B cell (primary cell): Measurements from ENCODE around the gene TJP3. TPM values are rescaled to one million over a fixed set of nuclear protein-coding genes. Genes with fewer than 3 reads are reported as not detected.

ENCODE experiments used
- ATAC-seq: fragments of 200-7000 bp; cut with Tn5 transposase; one replicate; pipeline ENCODE4 v1.10.0; 2021; ENCODE audit warnings: low read depth, mild to moderate bottlenecking, moderate number of reproducible peaks, moderate library complexity
- CTCF ChIA-PET: fragments of 350-600 bp; sonication (Branson Sonifier 250); formaldehyde crosslinking; loops from one replicate; lab custom pipeline; 2021; ENCODE audit warnings: antibody characterized with exemption, inconsistent platforms; lab: Charles Lee
- POLR2A ChIA-PET: fragments of 350-600 bp; sonication (Branson Sonifier 250); formaldehyde crosslinking; loops from one replicate; lab custom pipeline; 2021; ENCODE audit warnings: antibody characterized with exemption; lab: Charles Lee
- DNase-seq: peaks from one replicate; pipeline ENCODE4 v3.0.0; 2013
- H2AFZ ChIP-seq: 2 replicates; pipeline ENCODE4 v1.6.1; 2012; ENCODE audit warnings: mild to moderate bottlenecking, low read depth, low read length; ENCODE audit not compliant: insufficient read depth, poor library complexity, severe bottlenecking
- H3K27ac ChIP-seq, 2 donors: 1 replicate in 1 of 2; 2 replicates in 1 of 2; pipeline ENCODE4 v1.5.1; 2012 to 2013; ENCODE audit warnings: low read length in 2 of 2, mild to moderate bottlenecking in 2 of 2, moderate library complexity in 1 of 2
- H3K27me3 ChIP-seq, 4 experiments: fragments of 200-600 bp in 1 of 4; sonication (generic) in 1 of 4; replicated peaks in 1 of 4; 1 replicate in 2 of 4; 2 replicates in 2 of 4; pipeline versions ENCODE4 v1.6.1 to v1.7.0; 2013 to 2016; ENCODE audit warnings: low read length in 3 of 4, mild to moderate bottlenecking in 2 of 4, mixed read lengths in 1 of 4, moderate library complexity in 1 of 4; ENCODE audit not compliant: insufficient read depth in 4 of 4, control insufficient read depth in 3 of 4; ENCODE audit errors: control extremely low read depth in 1 of 4
- H3K36me3 ChIP-seq, 2 experiments: replicated peaks in 1 of 2; 1 replicate in 1 of 2; 2 replicates in 1 of 2; pipeline versions ENCODE4 v1.6.1 to v1.7.1; 2013; ENCODE audit warnings: low read length in 1 of 2; ENCODE audit not compliant: insufficient read depth in 2 of 2, control insufficient read depth in 1 of 2; ENCODE audit errors: control extremely low read depth in 1 of 2, extremely low read depth in 1 of 2
- H3K4me1 ChIP-seq, 2 donors: fragments of 200-600 bp in 1 of 2; sonication (generic) in 1 of 2; 1 replicate in 1 of 2; 2 replicates in 1 of 2; pipeline versions ENCODE4 v1.5.1 to v1.6.1; 2013 to 2017; ENCODE audit warnings: low read length in 2 of 2; ENCODE audit not compliant: control insufficient read depth in 2 of 2, insufficient read depth in 2 of 2
- H3K4me2 ChIP-seq: replicated peaks from 2 replicates; pipeline ENCODE3; 2012; ENCODE audit warnings: mild to moderate bottlenecking, low read depth, low read length; ENCODE audit not compliant: poor library complexity, severe bottlenecking
- H3K4me3 ChIP-seq, 5 experiments: fragments of 200-600 bp in 1 of 5; sonication (generic) in 1 of 5; 1 replicate in 3 of 5; 2 replicates in 2 of 5; pipeline versions ENCODE4 v1.5.1 to v1.7.0; 2011 to 2016; ENCODE audit warnings: low read length in 4 of 5, mild to moderate bottlenecking in 4 of 5, low read depth in 2 of 5, control low read depth in 1 of 5, moderate library complexity in 1 of 5; ENCODE audit not compliant: insufficient read depth in 1 of 5; ENCODE audit errors: control extremely low read depth in 1 of 5, extremely low read depth in 1 of 5
- H3K79me2 ChIP-seq: fragments of 200-600 bp; sonication (generic); one replicate; pipeline ENCODE4 v1.6.0; 2016; ENCODE audit warnings: low read length; ENCODE audit not compliant: control insufficient read depth, insufficient read depth
- H3K9ac ChIP-seq: fragments of 200-600 bp; sonication (generic); 2 replicates; pipeline ENCODE4 v1.6.1; 2017; ENCODE audit warnings: mild to moderate bottlenecking, low read length, moderate library complexity
- H3K9me3 ChIP-seq, 3 donors: one replicate each; pipeline versions ENCODE4 v1.6.1 to v1.7.1; 2013; ENCODE audit warnings: low read length in 2 of 3; ENCODE audit not compliant: control insufficient read depth in 2 of 3, insufficient read depth in 1 of 3; ENCODE audit errors: control extremely low read depth in 1 of 3
- H4K20me1 ChIP-seq: 2 replicates; pipeline ENCODE4 v1.6.0; 2012; ENCODE audit warnings: mild to moderate bottlenecking, low read length; ENCODE audit not compliant: insufficient read depth, control insufficient read depth, poor library complexity, severe bottlenecking
- H3K27ac Mint-ChIP-seq: one replicate; pipeline ENCODE4 v1.8.0; 2021; ENCODE audit warnings: mixed read lengths
- H3K27me3 Mint-ChIP-seq: one replicate; pipeline ENCODE4 v1.8.0; 2021; ENCODE audit warnings: mixed read lengths
- H3K4me1 Mint-ChIP-seq: one replicate; pipeline ENCODE4 v1.8.0; 2021; ENCODE audit warnings: mixed read lengths
- H3K4me3 Mint-ChIP-seq: one replicate; pipeline ENCODE4 v1.8.0; 2021; ENCODE audit warnings: mixed read lengths
- H3K9me3 Mint-ChIP-seq: one replicate; pipeline ENCODE4 v1.8.0; 2022; ENCODE audit warnings: mixed read lengths; ENCODE audit not compliant: insufficient read depth
- EZH2 ChIP-seq: IDR thresholded peaks from 2 replicates; pipeline ENCODE4 v1.6.1; 2012; ENCODE audit warnings: borderline replicate concordance, low read depth, mild to moderate bottlenecking, moderate library complexity, low read length; ENCODE audit not compliant: insufficient read depth, poor library complexity, severe bottlenecking
- WGBS: methylation state at CpG from one replicate; pipeline ENCODE4 v1.1.5; 2013; ENCODE audit warnings: missing lambda C conversion rate; ENCODE audit not compliant: insufficient coverage; 5-methylcytosine and 5-hydroxymethylcytosine counted together
- intact Hi-C: fragments of 100-400 bp; cut with micrococcal nuclease; formaldehyde crosslinking; loops from one replicate; pipeline ENCODE4 v1.10.0; 2022
- polyA plus RNA-seq: library from polyadenylated mRNA; depleted of rRNA; stranded (reverse); fragments of >200 nt; gene quantifications from 2 replicates; pipeline ENCODE4 v1.2.3, GENCODE V29; 2012
- total RNA-seq, 2 donors: library from RNA; stranded (reverse); fragments of 120-200 nt in 1 of 2; gene quantifications; 1 replicate in 1 of 2; 2 replicates in 1 of 2; pipeline versions ENCODE4 v1.2.3 to v1.2.4, GENCODE V29; 2013 to 2022
- TF ChIP-seq, protein P1 (sequence below): fragments of 200-600 bp; IDR thresholded peaks from one replicate; pipeline ENCODE4 v1.8.0; 2022; ENCODE audit warnings: antibody characterized with exemption, mild to moderate bottlenecking

The TJP3 gene
- total and polyA plus RNA-seq, 2 donors (not counting 1 experiment from before 2014, with no cell fraction given): 2.1 to 2.9 TPM

DNA sequence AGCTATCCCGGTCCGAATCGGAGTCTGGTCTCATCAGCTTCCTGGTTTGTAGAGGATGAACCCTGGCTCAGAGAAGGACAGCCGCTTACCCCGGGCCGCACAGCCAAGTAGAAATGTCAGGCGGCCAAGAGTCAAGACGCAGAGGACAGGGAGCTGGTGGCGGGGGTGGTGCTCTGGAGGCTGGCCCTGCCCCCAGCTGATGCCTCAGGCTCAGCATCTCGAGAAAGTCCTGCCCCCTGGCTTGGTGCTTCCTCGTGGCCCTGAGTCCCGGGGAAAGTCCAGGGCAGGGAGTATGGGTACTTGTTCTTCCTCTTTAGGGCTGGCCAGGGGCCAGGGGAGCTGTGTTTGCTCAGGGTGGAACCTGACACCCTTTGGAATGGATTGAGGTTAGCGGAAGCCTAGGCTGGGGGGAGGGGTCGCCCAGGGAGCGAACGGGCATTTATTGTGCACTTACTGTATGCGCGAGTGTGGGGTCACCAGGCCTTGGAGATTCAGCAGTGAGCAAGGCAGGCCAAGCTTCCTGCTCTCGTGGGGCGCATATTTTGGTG, 2.2 kb downstream of the TJP3 start:
- Histone ChIP-seq H3K79me2 (no peaks in the 10 kb centered on the region), H3K36me3 (no peaks in the 10 kb centered on the region), H3K4me3 (no peak overlapping the region), H3K4me2 (no peak overlapping the region), H4K20me1 (no peaks in the 10 kb centered on the region), H3K9ac (no peak overlapping the region), H3K27ac (no peak overlapping the region), H3K9me3 (no peaks in the 10 kb centered on the region), H3K27me3 (peaks cover 0 to 20% (median 0%) of the 10 kb centered on the region in 4 experiments), H2AFZ (no peak overlapping the region), H3K4me1 (no peaks in the 10 kb centered on the region)
- no peak for ATAC-seq
- Mint-ChIP-seq H3K4me3 (no peak overlapping the region), H3K9me3 (no peaks in the 10 kb centered on the region), H3K27me3 (peaks cover 9% of the 10 kb centered on the region), H3K27ac (no peak overlapping the region), H3K4me1 (peaks cover 3% of the 10 kb centered on the region)
- TF ChIP-seq EZH2: no peak
- TF ChIP-seq, protein P1, sequence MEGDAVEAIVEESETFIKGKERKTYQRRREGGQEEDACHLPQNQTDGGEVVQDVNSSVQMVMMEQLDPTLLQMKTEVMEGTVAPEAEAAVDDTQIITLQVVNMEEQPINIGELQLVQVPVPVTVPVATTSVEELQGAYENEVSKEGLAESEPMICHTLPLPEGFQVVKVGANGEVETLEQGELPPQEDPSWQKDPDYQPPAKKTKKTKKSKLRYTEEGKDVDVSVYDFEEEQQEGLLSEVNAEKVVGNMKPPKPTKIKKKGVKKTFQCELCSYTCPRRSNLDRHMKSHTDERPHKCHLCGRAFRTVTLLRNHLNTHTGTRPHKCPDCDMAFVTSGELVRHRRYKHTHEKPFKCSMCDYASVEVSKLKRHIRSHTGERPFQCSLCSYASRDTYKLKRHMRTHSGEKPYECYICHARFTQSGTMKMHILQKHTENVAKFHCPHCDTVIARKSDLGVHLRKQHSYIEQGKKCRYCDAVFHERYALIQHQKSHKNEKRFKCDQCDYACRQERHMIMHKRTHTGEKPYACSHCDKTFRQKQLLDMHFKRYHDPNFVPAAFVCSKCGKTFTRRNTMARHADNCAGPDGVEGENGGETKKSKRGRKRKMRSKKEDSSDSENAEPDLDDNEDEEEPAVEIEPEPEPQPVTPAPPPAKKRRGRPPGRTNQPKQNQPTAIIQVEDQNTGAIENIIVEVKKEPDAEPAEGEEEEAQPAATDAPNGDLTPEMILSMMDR: no peak
- DNase-seq: no peak
- WGBS: 50% methylated on average over 20 of the region's 20 CpGs
- ChIA-PET CTCF (interaction anchor here (0.7 to 1.2 kb wide), 2 partner anchors 20 to 45 kb away, joined by 3 to 4 read pairs; no protein-coding TSS in a partner anchor), POLR2A (interaction anchor here (0.7 kb wide), 1 partner anchor 24 kb away, joined by 4 read pairs; no protein-coding TSS in a partner anchor)
- intact Hi-C loops: no loop called here

DNA sequence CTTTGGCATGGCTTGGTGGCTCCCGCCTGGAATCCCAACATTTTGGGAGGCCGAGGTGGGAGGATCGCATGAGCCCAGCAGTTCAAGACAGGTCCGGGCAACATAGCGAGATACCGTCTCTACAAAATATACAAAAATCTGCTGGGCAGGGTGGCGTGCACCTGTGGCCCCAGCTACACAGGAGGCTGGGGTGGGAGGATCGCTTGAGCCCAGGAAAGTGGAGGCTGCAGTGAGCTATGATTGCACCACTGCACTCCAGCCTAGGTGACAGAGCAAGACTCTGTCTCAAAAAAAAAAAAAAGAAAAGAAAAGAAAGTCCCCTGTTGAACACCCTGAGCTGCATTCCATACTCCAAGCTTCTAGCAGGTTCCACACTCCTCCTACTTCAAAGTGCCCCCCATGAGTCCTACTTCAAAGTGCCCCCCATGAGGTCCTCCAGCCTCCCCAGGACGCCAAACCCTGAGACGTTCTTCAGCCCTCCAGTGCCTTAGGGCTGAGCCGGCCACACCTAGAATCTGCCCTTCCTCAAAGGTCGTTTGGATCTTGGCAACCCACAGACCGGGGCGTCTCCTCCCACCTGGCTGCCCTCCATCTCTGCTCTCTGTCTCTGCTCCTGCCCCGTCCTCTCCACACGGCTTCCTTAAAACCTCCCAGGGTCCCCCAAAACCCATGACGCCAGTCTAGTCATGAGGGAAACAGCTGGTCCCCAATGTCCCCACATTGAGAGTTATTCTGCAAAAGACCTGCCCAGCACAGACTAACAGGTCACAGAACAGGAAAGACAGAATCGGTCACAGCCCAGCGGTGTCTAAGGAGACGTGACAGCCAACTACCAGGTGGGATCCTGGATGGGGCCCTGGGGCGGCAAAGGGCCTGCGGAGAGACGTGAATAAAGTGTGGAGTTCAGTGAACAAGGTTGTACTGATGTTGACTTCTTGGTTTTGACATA, 4.8 kb downstream of the TJP3 start:
- no peaks in the 10 kb centered on the region for H3K9me3 ChIP-seq
- ATAC-seq (no peak), DNase-seq (no peak)
- no peaks in the 10 kb centered on the region for H3K36me3 ChIP-seq
- H3K4me1 Mint-ChIP-seq: no peaks in the 10 kb centered on the region
- no peak overlapping the region for H3K27ac Mint-ChIP-seq
- H3K27me3 Mint-ChIP-seq: peaks cover 7% of the 10 kb centered on the region
- H3K4me1 ChIP-seq: no peaks in the 10 kb centered on the region
- TF ChIP-seq EZH2: no peak
- TF ChIP-seq, protein P1: no peak
- peaks cover 0 to 17% (median 0%) of the 10 kb centered on the region in 4 experiments for H3K27me3 ChIP-seq
- H2AFZ ChIP-seq: peak overlapping the region; percentile 9
- no peak overlapping the region for H3K27ac ChIP-seq
- intact Hi-C loops: no loop called here
- no peak overlapping the region for H3K9ac ChIP-seq
- no peaks in the 10 kb centered on the region for H3K9me3 Mint-ChIP-seq
- no peak overlapping the region for H3K4me2 ChIP-seq
- WGBS: 25% methylated on average over 16 of the region's 23 CpGs
- no peaks in the 10 kb centered on the region for H4K20me1 ChIP-seq
- no peak overlapping the region for H3K4me3 Mint-ChIP-seq
- H3K79me2 ChIP-seq: no peaks in the 10 kb centered on the region
- ChIA-PET CTCF (no interaction called here), POLR2A (no interaction called here)
- no peak overlapping the region for H3K4me3 ChIP-seq
